G401 (cell line): ENCODE results near the gene RGS19. TPM values are rescaled to one million over a fixed set of nuclear protein-coding genes. Genes with fewer than 3 reads are reported as not detected.

Experiments used
- DNase-seq: peaks from one replicate; pipeline ENCODE4 v3.0.0-alpha.2; 2015; ENCODE audit warnings: low spot score
- in situ Hi-C: cut with HindIII; loops from 2 replicates; pipeline ENCODE4 v1.10.0; 2016; ENCODE audit warnings: low sequenced_read_pairs, mixed read lengths
- total RNA-seq: library from RNA; depleted of rRNA; stranded (reverse); fragments of >200 nt; shearing (Covaris generic); gene quantifications from 2 replicates; pipeline ENCODE4 v1.2.3, GENCODE V29; 2014

RGS19 gene
- total RNA-seq, 1 experiment from 2014 or later = 32.9 TPM

- in situ Hi-C loops = no loop called here
- peak; percentile 38 for DNase-seq
Measured at GRCh38 chr20:64080813-64081623, 1.7 kb upstream of the RGS19 start.

DNA sequence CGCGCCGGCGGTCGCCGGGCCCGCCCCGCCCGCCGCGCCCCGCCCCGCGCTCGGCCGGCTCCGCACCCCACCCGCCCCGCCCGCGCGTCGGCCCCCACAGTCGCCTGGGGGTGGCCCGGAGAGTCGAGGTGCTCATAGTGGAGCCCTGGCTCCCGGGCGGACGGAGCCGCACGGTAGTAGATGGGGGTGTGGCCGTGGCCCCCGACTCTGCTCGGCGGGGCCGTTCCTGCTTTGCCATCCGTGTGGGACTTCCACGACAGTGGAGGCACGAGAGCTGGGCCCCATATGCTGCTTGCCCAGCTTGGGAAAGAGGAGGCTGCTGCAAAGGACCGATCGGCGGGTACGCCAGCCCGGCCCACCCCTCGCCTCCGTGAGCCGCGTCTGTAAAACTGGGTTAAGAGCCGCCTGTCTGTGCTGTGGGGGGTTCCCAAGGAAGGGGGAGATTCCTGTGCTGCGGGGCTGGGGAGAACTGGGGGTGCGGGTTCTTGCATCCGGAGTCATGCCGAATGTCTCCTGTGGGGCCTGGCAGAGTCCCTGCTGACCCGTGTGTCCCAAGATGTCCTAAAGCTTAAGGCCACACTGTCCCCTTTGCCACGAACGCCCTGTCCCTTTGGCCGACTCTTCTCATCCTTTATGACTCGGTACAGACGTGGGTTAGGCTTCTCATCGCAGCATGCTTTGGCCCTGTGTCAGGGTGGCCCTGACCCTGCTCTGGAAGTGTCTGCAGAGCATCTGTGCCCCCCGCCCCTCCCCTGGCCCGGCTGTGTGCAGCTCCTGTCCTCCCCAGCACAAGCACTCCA, 895 bp upstream of the RGS19 start, which contains the start of gene OPRL1:
Gene OPRL1, plus strand, starts transcription at position 70 of the 800 bp plus-strand sequence. CDS start 12,639 bp downstream, outside the sequence.
- peak; percentile 62 for DNase-seq

DNA sequence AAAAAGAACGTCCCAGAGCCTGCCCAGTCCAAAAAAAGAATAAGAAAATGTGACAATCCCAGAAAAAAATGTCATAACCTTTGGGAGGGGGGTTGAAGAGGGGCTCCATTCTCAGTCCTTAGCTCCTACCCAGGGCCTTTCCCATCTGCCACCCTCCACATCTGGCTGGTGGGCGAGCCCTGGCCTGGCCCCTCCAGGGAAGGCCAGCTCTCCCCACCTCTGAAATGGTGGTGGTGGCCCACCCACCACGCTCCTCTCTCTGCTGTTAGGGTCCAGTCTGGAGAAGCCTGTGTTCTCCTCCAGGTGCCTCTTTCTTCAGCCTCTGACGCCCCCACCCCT, 415 bp downstream of the RGS19 start:
- in situ Hi-C loops = no loop called here
- no peak for DNase-seq

More for the DNA sequence above, 895 bp upstream of the RGS19 start, which contains the start of gene OPRL1:
- in situ Hi-C loops = no loop called here

GRCh38 chr20:64077876-64078551, 1.3 kb downstream of the RGS19 start:
- in situ Hi-C loops = no loop called here
- no peak for DNase-seq

DNA sequence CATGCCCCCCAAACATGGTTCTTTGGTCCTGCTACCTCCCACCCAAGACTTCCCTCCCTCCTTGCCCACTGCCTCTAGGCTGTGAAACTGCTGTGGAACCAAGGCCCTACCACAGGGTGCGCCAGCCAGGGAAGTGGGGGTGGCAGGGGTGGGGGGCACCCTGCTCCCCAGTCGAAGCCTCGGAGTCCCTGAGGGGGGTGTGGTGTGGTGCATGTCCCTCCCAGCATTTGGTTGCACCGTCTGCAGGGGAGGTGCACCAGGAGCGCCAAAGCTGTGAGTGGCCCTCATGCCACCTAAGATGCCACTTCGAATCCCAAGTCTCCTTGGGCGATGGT, 1.8 kb downstream of the RGS19 start:
- no peak for DNase-seq
- in situ Hi-C loops = no loop called here

DNA sequence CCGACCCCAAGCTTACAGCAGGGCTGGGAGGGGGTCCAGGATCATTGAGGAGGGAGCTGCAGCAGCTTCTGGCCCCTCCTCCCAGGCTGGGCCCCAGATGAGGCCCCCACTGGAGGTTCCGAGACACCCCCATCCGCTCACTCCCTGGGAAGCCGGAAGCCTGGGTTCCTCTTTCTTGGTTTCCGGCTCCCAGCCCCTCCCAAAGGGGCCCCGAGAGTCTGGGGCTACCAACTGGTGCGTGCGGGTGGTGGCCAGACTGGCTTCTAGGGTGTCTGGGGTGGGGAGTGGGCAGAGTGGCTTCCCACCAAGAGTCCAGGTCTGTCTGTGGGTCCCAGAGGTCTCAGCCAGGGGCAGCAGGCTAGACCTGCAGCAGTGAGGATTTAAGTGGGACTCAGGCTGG, 2.2 kb downstream of the RGS19 start:
- no peak for DNase-seq
- in situ Hi-C loops = no loop called here

DNA sequence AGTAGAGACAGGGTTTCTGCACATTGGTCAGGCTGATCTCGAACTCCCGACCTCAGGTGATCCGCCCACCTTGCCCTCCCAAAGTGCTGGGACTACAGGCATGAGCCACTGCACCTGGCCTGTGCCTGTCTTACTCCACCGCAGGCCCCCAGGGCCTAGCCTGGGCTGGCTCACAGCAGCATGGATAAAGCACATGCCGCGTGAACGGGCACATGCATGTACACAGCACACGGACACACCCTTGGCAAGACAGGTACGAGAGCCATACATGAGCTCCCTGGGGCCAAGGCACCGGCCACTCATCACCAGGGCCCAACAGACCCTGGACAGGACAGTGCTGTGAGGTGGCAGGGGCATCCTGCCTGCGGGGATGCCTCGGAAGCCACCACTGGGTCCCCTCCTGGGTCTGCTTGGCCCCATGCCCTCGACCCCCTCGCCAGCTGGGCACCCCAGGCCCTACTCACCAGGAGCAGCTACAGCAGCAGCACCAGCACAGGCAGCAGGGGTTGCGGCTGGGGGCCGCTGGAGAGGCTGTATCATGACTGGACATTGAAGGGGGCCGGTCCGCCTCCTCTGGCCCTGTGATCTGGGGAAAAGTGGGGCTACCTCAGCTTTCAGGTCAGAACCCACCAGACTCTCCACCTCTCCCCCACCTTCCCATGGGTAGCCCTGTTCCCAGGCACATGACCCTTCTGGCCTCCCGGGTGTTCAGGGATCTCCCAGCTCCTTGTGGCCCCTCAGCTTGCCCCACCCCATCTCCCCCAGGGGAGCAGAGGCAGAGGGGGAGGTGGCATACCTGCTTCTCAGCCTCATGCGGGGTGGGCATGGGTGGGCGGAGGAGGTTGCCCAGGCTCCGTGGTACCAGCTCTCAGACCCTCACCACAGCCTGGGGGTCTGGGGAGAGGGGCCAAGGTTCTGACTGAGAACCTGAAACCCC, 3.0 kb downstream of the RGS19 start:
- no peak for DNase-seq
- in situ Hi-C loops = no loop called here

DNA sequence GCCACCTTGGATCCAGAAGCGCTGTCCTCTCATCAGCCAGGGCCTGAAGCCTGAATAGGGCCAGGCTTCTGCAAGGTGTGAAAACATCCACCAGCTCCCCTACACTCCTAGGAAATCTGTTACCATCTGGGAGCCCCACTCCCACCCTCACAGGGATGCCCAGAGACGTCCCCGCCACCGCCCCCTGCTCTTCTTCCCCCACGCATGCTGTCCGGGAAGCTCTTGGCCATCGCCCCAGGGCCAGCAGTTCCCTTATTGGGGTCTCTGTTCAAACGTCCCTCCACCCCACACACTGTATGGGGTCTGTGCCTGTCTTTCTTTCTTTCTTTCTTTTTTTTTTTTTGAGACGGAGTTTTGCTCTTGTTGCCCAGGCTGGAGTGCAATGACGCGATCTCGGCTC, 3.8 kb downstream of the RGS19 start:
- no peak for DNase-seq

GRCh38 chr20:64074963-64075362, 4.4 kb downstream of the RGS19 start:
- in situ Hi-C loops = no loop called here
- DNase-seq = no peak

More for the DNA sequence above, 3.8 kb downstream of the RGS19 start:
- in situ Hi-C loops = no loop called here

DNA sequence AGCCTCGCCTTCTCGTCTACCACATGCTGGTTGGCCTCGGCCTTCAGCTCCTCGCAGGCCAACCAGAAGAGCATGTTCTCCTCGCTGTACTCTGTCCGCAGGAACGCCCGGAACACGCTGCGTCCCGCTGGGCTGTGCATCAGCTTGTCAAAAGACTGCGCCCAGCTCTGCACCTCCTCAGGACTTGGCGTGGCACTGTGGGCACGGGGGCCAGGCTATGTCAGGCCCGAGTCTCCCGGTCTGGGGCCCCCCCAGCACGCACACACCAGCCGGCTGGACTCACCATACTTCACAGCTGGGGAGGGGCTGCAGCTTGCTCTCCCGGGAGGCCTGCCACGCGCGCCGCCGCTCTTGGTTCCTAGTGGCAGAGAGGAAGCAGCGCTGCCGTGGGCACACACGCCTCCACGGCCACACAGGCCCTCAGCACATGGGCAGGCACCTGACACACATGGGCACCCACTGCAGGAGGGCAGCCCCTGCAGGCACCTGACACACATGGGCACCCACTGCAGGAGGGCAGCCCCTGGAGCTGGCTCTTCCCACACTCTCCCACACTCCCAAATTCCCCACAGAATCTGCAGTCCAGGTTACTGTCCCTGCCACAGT, 5.0 kb downstream of the RGS19 start:
- in situ Hi-C loops = no loop called here
- no peak for DNase-seq

DNA sequence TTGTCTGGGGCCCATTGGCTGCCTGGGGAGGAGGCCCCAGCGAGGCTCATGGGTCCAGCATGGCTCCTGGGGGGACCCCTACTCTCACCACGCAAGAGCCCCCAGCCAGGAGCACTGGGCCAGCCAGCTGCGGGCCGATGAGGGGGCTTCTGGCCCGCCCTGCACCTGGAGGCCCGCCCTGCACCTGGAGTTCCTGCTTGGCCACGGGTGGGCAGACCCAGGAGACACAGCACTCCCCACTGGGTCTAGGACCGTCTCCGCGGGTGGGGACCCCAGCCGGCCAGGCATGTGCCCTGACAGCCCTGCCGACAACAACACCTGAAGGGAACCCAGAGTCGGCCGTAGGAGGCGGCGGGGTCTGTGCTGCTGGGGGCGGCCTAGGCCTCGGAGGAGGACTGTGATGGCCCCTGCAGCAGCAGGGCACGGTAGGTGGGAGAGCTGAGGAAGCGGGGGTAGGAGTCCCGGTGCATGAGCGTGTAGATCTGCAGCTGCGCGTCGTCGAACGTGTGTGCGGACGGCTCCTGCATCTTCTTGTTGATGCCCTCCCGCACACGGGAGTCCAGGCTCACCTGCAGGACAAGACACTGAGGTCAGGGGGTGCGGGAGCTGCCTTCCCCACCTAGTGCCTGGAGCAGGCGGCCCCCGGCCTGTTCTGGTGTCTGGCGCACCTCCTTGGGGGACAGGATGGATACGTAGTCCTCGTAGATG, 5.7 kb downstream of the RGS19 start:
- no peak for DNase-seq
- in situ Hi-C loops = no loop called here

- no peak for DNase-seq
- in situ Hi-C loops = no loop called here
Measured at GRCh38 chr20:64072498-64073063, 6.7 kb downstream of the RGS19 start.

- in situ Hi-C loops = no loop called here
- DNase-seq = no peak
Measured at GRCh38 chr20:64071341-64072332, 7.7 kb downstream of the RGS19 start.

DNA sequence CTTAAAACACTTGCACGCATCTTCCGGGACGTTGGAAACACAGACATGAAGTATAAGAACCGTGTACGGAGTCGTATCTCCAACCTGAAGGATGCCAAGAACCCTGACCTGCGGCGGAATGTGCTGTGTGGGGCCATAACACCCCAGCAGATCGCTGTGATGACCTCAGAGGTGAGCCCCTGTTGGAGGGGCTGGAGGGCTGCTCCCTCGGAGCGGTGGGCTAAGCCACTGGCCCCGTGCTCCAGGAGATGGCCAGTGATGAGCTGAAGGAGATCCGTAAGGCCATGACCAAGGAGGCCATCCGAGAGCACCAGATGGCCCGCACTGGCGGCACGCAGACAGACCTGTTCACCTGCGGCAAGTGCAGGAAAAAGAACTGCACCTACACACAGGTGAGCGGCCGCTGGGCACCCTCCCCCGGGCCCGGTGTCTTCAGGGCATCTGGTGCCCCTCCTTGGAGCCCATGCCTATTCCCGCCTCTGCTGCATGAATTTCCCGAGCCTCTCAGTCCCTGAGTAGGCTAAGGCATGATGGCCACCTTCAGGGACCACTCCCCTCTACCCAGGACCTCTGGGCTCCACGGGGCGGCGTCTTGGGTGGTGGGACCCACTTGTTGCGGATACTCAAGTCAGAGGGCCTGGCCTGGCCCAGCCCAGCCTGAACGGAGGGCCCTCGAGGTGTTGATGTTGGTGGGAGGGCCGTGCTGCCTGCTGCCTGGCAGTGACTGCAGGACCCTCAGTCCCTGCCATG, 8.9 kb downstream of the RGS19 start:
- DNase-seq = no peak
- in situ Hi-C loops = no loop called here

GRCh38 chr20:64069614-64070243, 9.6 kb downstream of the RGS19 start:
- in situ Hi-C loops = no loop called here
- no peak for DNase-seq
